GM12873 (cell line): ENCODE results near the gene CCDC63.

Experiments used
- CTCF ChIP-seq: IDR thresholded peaks from 2 replicates; pipeline ENCODE4 v1.5.1; 2012; ENCODE audit warnings: low read depth, mild to moderate bottlenecking, moderate library complexity, low read length, control low read depth; ENCODE audit not compliant: insufficient read depth; ENCODE audit errors: missing control alignments

Gene CCDC63

GRCh38 chr12:110841007-110841406 lies 5.8 kb upstream of the CCDC63 start:
- no peak for TF ChIP-seq CTCF

- TF ChIP-seq CTCF, result no peak
Observed at GRCh38 chr12:110844131-110844530, 2.7 kb upstream of the CCDC63 start.

GRCh38 chr12:110844551-110845338 lies 2.0 kb upstream of the CCDC63 start:
- no peak for TF ChIP-seq CTCF

- no peak for TF ChIP-seq CTCF
Observed at GRCh38 chr12:110845339-110845682, 1.5 kb upstream of the CCDC63 start.

GRCh38 chr12:110848314-110848923 lies 1.6 kb downstream of the CCDC63 start:
- no peak for TF ChIP-seq CTCF

GRCh38 chr12:110849221-110849620 lies 2.4 kb downstream of the CCDC63 start:
- TF ChIP-seq CTCF, result no peak

- no peak for TF ChIP-seq CTCF
Observed at GRCh38 chr12:110849748-110850403, 3.1 kb downstream of the CCDC63 start.
